Skeletal muscle satellite cell (primary cell): Measurements from ENCODE around the gene KCNQ1.

Experiments used
- H3K27me3 ChIP-seq: 2 replicates; pipeline ENCODE4 v1.7.0; 2013; ENCODE audit warnings: low read length; ENCODE audit not compliant: control insufficient read depth, insufficient read depth
- H3K36me3 ChIP-seq: 2 replicates; pipeline ENCODE4 v1.7.0; 2013; ENCODE audit warnings: mild to moderate bottlenecking, control low read depth, low read length; ENCODE audit not compliant: insufficient read depth
- H3K4me1 ChIP-seq: 2 replicates; pipeline ENCODE4 v1.7.0; 2013; ENCODE audit warnings: low read length; ENCODE audit not compliant: control insufficient read depth, insufficient read depth
- H3K4me2 ChIP-seq: 2 replicates; pipeline ENCODE4 v1.7.0; 2013; ENCODE audit warnings: mild to moderate bottlenecking, low read length
- H3K4me3 ChIP-seq: 2 replicates; pipeline ENCODE4 v1.7.0; 2013; ENCODE audit warnings: low read length
- H3K9ac ChIP-seq: 2 replicates; pipeline ENCODE4 v1.7.0; 2013; ENCODE audit warnings: mild to moderate bottlenecking, low read depth, low read length, moderate library complexity
- H3K9me3 ChIP-seq: replicated peaks from 2 replicates; pipeline ENCODE4 v1.7.0; 2013; ENCODE audit warnings: mild to moderate bottlenecking, control low read depth, low read length

The KCNQ1 gene

GRCh38 chr11:2671748-2672147 lies 226.9 kb downstream of the KCNQ1 start:
- no peaks in the 10 kb centered on the region for H3K27me3 ChIP-seq
- H3K4me1 ChIP-seq, result no peaks in the 10 kb centered on the region
- H3K4me3 ChIP-seq, result no peak overlapping the region
- H3K4me2 ChIP-seq, result no peak overlapping the region
- no peaks in the 10 kb centered on the region for H3K9me3 ChIP-seq
- no peak overlapping the region for H3K9ac ChIP-seq
- no peaks in the 10 kb centered on the region for H3K36me3 ChIP-seq

- Histone ChIP-seq H3K4me1 (no peaks in the 10 kb centered on the region), H3K27me3 (peaks cover 5% of the 10 kb centered on the region), H3K9ac (no peak overlapping the region), H3K9me3 (no peaks in the 10 kb centered on the region), H3K4me2 (no peak overlapping the region), H3K36me3 (no peaks in the 10 kb centered on the region), H3K4me3 (no peak overlapping the region)
Observed at GRCh38 chr11:2672553-2673249, 227.9 kb downstream of the KCNQ1 start.

- Histone ChIP-seq H3K4me2 (no peak overlapping the region), H3K27me3 (peaks cover 5% of the 10 kb centered on the region), H3K9ac (no peak overlapping the region), H3K9me3 (no peaks in the 10 kb centered on the region), H3K4me3 (no peak overlapping the region), H3K36me3 (no peaks in the 10 kb centered on the region), H3K4me1 (no peaks in the 10 kb centered on the region)
Observed at GRCh38 chr11:2673250-2673610, 228.4 kb downstream of the KCNQ1 start.

- Histone ChIP-seq H3K27me3 (peaks cover 5% of the 10 kb centered on the region), H3K9ac (no peak overlapping the region), H3K4me2 (no peak overlapping the region), H3K4me1 (no peaks in the 10 kb centered on the region), H3K36me3 (no peaks in the 10 kb centered on the region), H3K9me3 (no peaks in the 10 kb centered on the region), H3K4me3 (no peak overlapping the region)
Observed at GRCh38 chr11:2673871-2674471, 229.2 kb downstream of the KCNQ1 start.

- H3K4me1 ChIP-seq, result no peaks in the 10 kb centered on the region
- H3K9me3 ChIP-seq, result no peaks in the 10 kb centered on the region
- H3K4me3 ChIP-seq, result no peak overlapping the region
- no peaks in the 10 kb centered on the region for H3K36me3 ChIP-seq
- no peak overlapping the region for H3K9ac ChIP-seq
- no peak overlapping the region for H3K4me2 ChIP-seq
- peaks cover 5% of the 10 kb centered on the region for H3K27me3 ChIP-seq
Observed at GRCh38 chr11:2674658-2675131, 229.9 kb downstream of the KCNQ1 start.

- H3K4me3 ChIP-seq, result no peak overlapping the region
- H3K4me1 ChIP-seq, result no peaks in the 10 kb centered on the region
- H3K36me3 ChIP-seq, result no peaks in the 10 kb centered on the region
- H3K27me3 ChIP-seq, result peaks cover 5% of the 10 kb centered on the region
- no peaks in the 10 kb centered on the region for H3K9me3 ChIP-seq
- no peak overlapping the region for H3K9ac ChIP-seq
- H3K4me2 ChIP-seq, result no peak overlapping the region
Observed at GRCh38 chr11:2675540-2675939, 230.7 kb downstream of the KCNQ1 start.

- Histone ChIP-seq H3K36me3 (no peaks in the 10 kb centered on the region), H3K4me3 (no peak overlapping the region), H3K27me3 (peaks cover 5% of the 10 kb centered on the region), H3K4me1 (no peaks in the 10 kb centered on the region), H3K4me2 (no peak overlapping the region), H3K9me3 (no peaks in the 10 kb centered on the region), H3K9ac (no peak overlapping the region)
Observed at GRCh38 chr11:2677127-2677526, 232.3 kb downstream of the KCNQ1 start.

- Histone ChIP-seq H3K9ac (no peak overlapping the region), H3K9me3 (no peaks in the 10 kb centered on the region), H3K27me3 (peaks cover 5% of the 10 kb centered on the region), H3K4me3 (no peak overlapping the region), H3K4me1 (no peaks in the 10 kb centered on the region), H3K36me3 (no peaks in the 10 kb centered on the region), H3K4me2 (no peak overlapping the region)
Observed at GRCh38 chr11:2678396-2678795, 233.6 kb downstream of the KCNQ1 start.

- Histone ChIP-seq H3K4me1 (no peaks in the 10 kb centered on the region), H3K36me3 (no peaks in the 10 kb centered on the region), H3K9ac (no peak overlapping the region), H3K27me3 (peaks cover 5% of the 10 kb centered on the region), H3K9me3 (no peaks in the 10 kb centered on the region), H3K4me3 (no peak overlapping the region), H3K4me2 (no peak overlapping the region)
Observed at GRCh38 chr11:2679011-2679676, 234.3 kb downstream of the KCNQ1 start.

- no peak overlapping the region for H3K4me2 ChIP-seq
- no peaks in the 10 kb centered on the region for H3K4me1 ChIP-seq
- H3K36me3 ChIP-seq, result no peaks in the 10 kb centered on the region
- peaks cover 5% of the 10 kb centered on the region for H3K27me3 ChIP-seq
- H3K9me3 ChIP-seq, result no peaks in the 10 kb centered on the region
- H3K9ac ChIP-seq, result no peak overlapping the region
- no peak overlapping the region for H3K4me3 ChIP-seq
Observed at GRCh38 chr11:2681408-2682145, 236.8 kb downstream of the KCNQ1 start.

- no peaks in the 10 kb centered on the region for H3K4me1 ChIP-seq
- no peaks in the 10 kb centered on the region for H3K27me3 ChIP-seq
- no peak overlapping the region for H3K9ac ChIP-seq
- no peaks in the 10 kb centered on the region for H3K9me3 ChIP-seq
- no peaks in the 10 kb centered on the region for H3K36me3 ChIP-seq
- H3K4me3 ChIP-seq, result no peak overlapping the region
- no peak overlapping the region for H3K4me2 ChIP-seq
Observed at GRCh38 chr11:2683806-2684205, 239.0 kb downstream of the KCNQ1 start.
